AG09319 (cell line): ENCODE measurements around the gene NES.

Experiments
- DNase-seq: peaks from one replicate; pipeline ENCODE4 v3.0.0-alpha.2; 2010; ENCODE audit warnings: low read depth; ENCODE audit errors: extremely low read depth
- TF ChIP-seq, protein P1 (sequence below): IDR thresholded peaks from 2 replicates; pipeline ENCODE4 v1.5.1; 2011; ENCODE audit warnings: low read depth, mild to moderate bottlenecking, inconsistent platforms, low read length, moderate library complexity

Gene NES

DNA sequence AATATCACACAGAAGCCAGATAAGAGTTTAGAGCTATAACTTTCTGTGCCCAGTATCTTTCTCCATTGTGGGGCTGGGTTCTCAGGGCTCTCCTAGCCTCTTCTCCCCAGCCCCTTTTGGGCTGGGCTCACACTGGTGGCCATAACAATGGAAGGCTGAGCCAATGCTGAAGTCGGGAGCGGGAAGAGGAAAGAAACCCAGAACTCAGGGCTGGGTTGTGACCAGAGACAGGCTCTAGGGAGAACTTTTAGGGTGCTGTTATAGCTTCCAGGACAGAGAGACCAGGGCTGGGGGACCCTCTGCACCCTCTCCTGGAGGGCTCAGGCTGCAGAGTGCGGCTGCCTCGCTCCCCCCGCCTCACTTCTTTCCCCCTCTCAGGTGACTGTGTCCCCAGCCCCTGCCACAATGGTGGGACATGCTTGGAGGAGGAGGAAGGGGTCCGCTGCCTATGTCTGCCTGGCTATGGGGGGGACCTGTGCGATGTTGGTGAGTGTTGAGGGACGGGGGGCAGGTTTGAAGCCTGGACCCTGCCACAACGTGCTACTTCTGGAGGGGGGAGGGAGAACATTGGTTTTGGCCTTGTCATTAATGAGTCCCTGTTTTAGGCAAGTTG is 21.2 kb downstream of the NES start:
- TF ChIP-seq, protein P1, sequence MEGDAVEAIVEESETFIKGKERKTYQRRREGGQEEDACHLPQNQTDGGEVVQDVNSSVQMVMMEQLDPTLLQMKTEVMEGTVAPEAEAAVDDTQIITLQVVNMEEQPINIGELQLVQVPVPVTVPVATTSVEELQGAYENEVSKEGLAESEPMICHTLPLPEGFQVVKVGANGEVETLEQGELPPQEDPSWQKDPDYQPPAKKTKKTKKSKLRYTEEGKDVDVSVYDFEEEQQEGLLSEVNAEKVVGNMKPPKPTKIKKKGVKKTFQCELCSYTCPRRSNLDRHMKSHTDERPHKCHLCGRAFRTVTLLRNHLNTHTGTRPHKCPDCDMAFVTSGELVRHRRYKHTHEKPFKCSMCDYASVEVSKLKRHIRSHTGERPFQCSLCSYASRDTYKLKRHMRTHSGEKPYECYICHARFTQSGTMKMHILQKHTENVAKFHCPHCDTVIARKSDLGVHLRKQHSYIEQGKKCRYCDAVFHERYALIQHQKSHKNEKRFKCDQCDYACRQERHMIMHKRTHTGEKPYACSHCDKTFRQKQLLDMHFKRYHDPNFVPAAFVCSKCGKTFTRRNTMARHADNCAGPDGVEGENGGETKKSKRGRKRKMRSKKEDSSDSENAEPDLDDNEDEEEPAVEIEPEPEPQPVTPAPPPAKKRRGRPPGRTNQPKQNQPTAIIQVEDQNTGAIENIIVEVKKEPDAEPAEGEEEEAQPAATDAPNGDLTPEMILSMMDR = no peak
- DNase-seq = no peak

DNA sequence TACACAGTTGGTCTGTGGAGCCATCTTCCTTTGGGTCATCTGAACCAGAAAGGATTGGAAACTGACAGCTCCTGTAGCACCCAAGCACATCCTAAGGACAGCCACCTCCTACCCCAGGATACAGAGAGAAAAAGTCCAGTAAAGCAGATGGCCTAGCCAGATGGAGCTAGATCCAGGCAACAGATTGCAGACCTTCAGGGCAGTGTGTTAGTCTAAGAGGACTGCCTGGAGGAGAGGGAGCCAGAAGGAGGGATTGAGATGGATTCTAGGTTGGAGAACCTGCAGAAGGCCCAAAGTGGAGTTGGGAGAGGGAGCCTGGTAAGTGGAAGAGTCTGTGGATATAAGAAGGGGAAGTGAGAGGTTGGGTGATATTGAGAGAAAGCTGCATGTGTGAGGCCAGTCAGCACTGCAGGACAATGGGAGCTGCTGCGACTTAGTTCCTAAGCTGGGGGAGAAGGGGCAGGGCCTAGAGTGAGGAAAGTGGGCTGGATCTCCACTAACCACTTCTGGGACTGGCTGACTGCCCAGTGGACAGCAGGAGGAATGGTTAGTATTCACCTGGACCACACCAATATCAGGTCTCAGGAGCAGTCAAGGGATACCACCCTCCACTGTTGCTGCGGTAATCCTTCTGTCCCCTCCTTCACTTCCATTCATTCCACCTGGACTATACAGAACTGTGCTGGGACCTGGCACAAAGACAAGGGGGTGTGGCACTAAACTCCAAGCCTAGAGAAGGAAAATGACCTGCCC is 21.9 kb downstream of the NES start:
- DNase-seq = no peak
- TF ChIP-seq, protein P1 = no peak

DNA sequence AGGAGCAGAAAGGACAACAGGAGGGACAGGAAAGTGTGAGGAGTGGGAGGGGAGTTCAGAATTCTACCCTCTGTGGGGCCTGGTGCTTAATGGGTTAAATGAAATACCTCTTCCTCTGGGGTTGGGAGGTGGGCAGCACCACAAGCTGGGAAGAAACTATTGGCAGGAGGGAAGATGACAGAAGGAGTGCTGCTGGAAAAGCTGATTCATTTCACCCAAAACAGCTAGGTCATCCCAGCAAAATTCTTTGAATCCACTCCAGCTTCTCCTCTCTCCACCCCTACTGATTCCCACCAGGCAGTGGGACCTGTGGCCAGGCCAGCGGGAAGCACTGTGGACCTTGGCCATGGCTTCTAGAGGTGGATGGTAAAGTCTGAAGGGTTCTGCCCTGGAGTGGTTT is 22.5 kb downstream of the NES start:
- TF ChIP-seq, protein P1 = no peak
- DNase-seq = no peak

DNA sequence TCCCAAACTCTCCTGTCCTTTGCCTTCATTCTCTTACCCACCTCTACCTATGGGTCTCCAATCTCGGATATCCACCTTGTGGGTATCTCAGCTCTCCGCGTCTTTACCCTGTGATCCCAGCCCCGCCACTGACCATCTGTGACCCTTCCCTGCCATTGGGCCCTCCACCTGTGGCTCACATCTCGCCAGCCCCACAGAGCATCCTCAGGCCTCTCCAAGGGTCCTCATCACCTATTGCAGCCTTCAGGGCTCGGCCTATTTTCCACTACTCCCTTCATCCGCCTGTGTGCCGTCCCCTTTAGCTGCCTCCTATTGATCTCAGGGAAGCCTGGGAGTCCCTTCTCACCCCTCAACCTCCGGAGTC is 24.2 kb downstream of the NES start:
- no peak for DNase-seq

DNA sequence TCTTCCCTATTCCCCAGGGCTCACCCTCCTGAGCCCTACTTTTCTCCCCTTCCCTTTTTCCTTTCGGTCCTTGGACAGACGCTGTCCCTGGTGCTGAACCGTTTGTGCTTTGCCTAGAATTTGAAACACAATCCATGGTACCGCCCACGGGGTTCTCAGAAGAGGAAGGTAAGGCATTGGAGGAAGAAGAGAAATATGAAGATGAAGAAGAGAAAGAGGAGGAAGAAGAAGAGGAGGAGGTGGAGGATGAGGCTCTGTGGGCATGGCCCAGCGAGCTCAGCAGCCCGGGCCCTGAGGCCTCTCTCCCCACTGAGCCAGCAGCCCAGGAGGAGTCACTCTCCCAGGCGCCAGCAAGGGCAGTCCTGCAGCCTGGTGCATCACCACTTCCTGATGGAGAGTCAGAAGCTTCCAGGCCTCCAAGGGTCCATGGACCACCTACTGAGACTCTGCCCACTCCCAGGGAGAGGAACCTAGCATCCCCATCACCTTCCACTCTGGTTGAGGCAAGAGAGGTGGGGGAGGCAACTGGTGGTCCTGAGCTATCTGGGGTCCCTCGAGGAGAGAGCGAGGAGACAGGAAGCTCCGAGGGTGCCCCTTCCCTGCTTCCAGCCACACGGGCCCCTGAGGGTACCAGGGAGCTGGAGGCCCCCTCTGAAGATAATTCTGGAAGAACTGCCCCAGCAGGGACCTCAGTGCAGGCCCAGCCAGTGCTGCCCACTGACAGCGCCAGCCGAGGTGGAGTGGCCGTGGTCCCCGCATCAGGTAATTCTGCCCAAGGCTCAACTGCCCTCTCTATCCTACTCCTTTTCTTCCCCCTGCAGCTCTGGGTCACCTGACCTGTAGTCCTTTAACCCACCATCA is 24.8 kb downstream of the NES start:
- TF ChIP-seq, protein P1 = no peak
- DNase-seq = no peak

More for the DNA sequence above, 24.2 kb downstream of the NES start:
- TF ChIP-seq, protein P1 = no peak

DNA sequence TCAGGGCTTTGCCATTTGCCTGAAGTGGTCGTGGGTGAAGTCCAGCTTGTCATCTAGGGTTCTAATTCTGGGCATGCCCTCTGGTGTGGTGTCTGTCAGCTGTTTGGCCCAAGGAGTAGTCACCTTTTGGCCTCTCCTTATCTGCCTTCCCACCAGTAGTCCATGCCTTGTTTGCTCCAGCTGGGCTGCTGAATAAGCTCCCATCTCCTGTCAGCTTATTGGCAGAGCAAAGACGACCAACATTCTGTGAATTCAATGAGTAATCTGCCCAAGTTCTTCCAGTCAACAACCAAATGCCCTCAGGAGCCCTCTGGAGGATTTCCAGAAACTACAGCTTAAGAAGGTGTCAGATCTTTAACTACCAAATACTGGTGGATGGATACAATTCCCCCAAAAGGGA is 28.3 kb downstream of the NES start:
- TF ChIP-seq, protein P1 = no peak
- no peak for DNase-seq

DNA sequence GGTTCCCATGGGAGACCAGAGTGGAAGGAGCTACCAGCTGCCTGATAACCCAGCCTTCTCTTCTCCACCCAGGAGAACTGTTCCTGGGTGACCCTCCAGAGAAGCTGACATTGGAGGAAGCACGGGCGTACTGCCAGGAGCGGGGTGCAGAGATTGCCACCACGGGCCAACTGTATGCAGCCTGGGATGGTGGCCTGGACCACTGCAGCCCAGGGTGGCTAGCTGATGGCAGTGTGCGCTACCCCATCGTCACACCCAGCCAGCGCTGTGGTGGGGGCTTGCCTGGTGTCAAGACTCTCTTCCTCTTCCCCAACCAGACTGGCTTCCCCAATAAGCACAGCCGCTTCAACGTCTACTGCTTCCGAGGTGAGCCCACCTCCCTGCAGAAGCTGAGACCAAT is 28.7 kb downstream of the NES start:
- no peak for DNase-seq
- TF ChIP-seq, protein P1 = no peak
